ENCODE measurements around the gene ADSS1. TPM values are rescaled to one million over a fixed set of nuclear protein-coding genes. Genes with fewer than 3 reads are reported as not detected.

Gene ADSS1
- total RNA-seq, 4 donors from 2014 or later, result 4.4 to 11.3 (median 7.1) TPM; not detected in 1

DNA sequence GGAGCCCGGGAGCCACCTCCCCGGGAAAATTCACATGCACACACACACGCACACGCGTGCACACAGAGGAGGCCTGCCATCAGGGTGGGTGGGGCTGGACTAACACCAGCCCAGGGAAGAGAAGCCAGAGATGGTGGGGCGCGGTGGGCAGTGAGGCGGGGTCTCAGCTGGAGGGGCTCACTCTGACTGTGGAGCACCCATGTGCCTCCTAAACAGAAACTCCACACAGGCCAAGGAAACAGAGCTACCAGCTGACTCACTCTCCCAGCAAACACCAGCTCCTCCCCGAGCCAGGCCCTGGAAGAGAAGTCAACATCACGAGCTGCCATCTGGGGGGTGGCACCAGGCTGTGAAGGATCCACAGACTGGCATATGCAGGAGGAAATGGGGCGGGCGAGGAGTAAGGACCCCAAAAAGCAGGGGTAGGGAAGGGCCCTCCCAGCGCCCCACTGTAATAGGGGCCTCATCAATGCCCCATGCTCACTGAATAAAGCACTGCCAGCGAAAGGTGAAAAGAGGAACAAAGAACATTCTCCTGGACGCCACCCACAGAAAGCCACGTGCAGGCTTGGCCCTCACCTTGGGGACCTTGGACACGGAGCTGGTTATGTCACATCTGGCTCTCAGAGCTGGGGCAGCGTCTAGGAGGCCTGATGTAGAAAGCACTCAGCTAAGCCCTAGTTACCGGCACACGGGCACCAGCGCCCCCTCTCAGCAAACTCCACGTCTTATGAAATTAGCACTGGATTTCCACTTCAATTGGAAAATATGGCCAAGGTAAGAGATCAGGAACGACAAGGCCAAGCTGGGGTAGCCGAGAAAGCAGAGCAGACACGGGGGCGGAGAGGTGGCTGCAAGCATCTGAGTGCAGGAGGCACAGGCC lies 43.0 kb upstream of the ADSS1 start:
- Histone ChIP-seq H3K36me3 (no peaks in the 10 kb centered on the region), H3K4me3 (peak overlapping the region in 1 of 4 donors; percentile 9), H3K4me1 (peaks cover 52 to 61% (median 58%) of the 10 kb centered on the region in 4 donors), H3K27me3 (no peaks in the 10 kb centered on the region), H3K9me3 (no peaks in the 10 kb centered on the region), H3K27ac (peak overlapping the region; percentile 86 to 92 (median 88))
- DNase-seq, result peak; percentile 77
- WGBS, 2 donors (ENCODE audit: low coverage in 1 of 2), result 39 to 53% methylated on average over 3 to 23 of the region's 26 CpGs
- TF ChIP-seq EP300 (IDR thresholded peaks at IDR 0.05; ENCODE audit: low read depth), result no peak
- TF ChIP-seq POLR2A (IDR thresholded peaks at IDR 0.05), result peak; percentile 20
- TF ChIP-seq POLR2AphosphoS5 (IDR thresholded peaks at IDR 0.05), result peak in 1 of 3 donors; percentile 8
- TF ChIP-seq, protein P1, sequence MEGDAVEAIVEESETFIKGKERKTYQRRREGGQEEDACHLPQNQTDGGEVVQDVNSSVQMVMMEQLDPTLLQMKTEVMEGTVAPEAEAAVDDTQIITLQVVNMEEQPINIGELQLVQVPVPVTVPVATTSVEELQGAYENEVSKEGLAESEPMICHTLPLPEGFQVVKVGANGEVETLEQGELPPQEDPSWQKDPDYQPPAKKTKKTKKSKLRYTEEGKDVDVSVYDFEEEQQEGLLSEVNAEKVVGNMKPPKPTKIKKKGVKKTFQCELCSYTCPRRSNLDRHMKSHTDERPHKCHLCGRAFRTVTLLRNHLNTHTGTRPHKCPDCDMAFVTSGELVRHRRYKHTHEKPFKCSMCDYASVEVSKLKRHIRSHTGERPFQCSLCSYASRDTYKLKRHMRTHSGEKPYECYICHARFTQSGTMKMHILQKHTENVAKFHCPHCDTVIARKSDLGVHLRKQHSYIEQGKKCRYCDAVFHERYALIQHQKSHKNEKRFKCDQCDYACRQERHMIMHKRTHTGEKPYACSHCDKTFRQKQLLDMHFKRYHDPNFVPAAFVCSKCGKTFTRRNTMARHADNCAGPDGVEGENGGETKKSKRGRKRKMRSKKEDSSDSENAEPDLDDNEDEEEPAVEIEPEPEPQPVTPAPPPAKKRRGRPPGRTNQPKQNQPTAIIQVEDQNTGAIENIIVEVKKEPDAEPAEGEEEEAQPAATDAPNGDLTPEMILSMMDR (IDR thresholded peaks at IDR 0.05), result no peak
- in situ Hi-C loops (cut with MboI; ENCODE audit: low pct_ligation_motif_present in 1 of 4, low pct_unique_long_range_greater_than_20kb in 1 of 4, low sequenced_read_pairs in 3 of 4) (no loop called here), intact Hi-C loops (cut with DNase I; ENCODE audit: low total_unique reads) (no loop called here)

DNA sequence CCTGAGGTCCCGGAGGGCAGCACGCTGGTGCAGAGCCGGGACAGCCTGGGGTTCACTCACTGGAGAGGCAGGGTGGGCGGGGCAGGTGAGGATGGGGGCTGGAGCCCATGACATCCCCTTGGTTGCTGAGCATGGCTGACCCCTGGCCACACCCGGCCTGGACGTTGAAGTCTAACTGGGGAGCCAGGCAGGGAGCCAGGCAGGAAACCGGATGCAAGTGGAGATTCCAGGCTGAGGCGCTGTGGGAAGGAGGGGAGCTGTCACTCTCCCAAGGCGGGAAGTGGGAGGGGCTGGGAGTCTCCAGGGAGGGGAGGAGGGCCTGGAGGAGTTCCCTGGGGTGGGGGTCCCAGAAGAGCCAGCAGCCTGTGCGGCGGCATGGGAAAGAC lies 42.3 kb upstream of the ADSS1 start:
- in situ Hi-C loops (cut with MboI; ENCODE audit: low pct_ligation_motif_present in 1 of 4, low pct_unique_long_range_greater_than_20kb in 1 of 4, low sequenced_read_pairs in 3 of 4), result no loop called here
- H3K9me3 ChIP-seq, result no peaks in the 10 kb centered on the region
- peak overlapping the region in 1 of 4 donors; percentile 9 for H3K4me3 ChIP-seq
- intact Hi-C loops (cut with DNase I; ENCODE audit: low total_unique reads), result no loop called here
- peaks cover 52 to 64% (median 60%) of the 10 kb centered on the region in 4 donors for H3K4me1 ChIP-seq
- TF ChIP-seq POLR2A (IDR thresholded peaks at IDR 0.05) (peak; percentile 37), POLR2AphosphoS5 (IDR thresholded peaks at IDR 0.05) (peak; percentile 53 to 72 (median 57))
- TF ChIP-seq, protein P1 (IDR thresholded peaks at IDR 0.05), result no peak
- no peaks in the 10 kb centered on the region for H3K36me3 ChIP-seq
- H3K27ac ChIP-seq, result peak overlapping the region; percentile 86 to 92 (median 88)
- no peaks in the 10 kb centered on the region for H3K27me3 ChIP-seq
- DNase-seq, result peak; percentile 92
- WGBS, 2 donors (ENCODE audit: low coverage in 1 of 2), result 26% methylated on average over 11 of the region's 11 CpGs; no CpG with 5 or more reads in 1 of the 2 donors

DNA sequence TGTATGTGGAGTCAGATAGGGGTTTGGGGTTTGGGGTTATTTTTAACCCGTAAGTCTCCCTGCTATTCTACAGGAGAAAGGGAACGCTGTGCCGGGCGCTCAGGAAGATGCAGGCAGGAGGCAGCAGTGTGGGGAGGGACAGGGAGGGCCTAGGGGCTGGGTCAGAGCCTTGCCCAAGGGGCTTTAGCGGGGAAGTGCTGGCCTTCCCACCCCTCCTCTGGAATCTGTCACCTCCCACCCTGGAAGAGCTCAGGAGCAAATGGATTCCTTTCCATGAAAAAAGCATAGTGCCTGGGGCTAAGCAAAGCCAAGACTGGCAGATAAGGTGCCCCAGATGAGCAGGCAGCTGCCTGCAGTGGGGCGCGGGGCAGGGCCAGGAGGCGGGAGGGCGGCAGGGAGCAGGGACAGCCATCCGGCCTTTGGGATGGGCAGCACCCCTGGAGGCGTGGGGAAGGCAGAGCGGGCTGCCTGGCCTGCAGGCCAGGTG lies 41.9 kb upstream of the ADSS1 start:
- in situ Hi-C loops (cut with MboI; ENCODE audit: low pct_ligation_motif_present in 1 of 4, low pct_unique_long_range_greater_than_20kb in 1 of 4, low sequenced_read_pairs in 3 of 4) (no loop called here), intact Hi-C loops (cut with DNase I; ENCODE audit: low total_unique reads) (no loop called here)
- Histone ChIP-seq H3K4me3 (no peak overlapping the region), H3K27me3 (no peaks in the 10 kb centered on the region), H3K4me1 (peaks cover 47 to 64% (median 61%) of the 10 kb centered on the region in 4 donors), H3K27ac (peak overlapping the region; percentile 86 to 92 (median 88)), H3K36me3 (no peaks in the 10 kb centered on the region), H3K9me3 (no peaks in the 10 kb centered on the region)
- no peak for DNase-seq
- WGBS, 2 donors (ENCODE audit: low coverage in 1 of 2), result 64% methylated on average over 12 of the region's 12 CpGs; no CpG with 5 or more reads in 1 of the 2 donors
- TF ChIP-seq POLR2A (IDR thresholded peaks at IDR 0.05), result no peak
- TF ChIP-seq EP300 (IDR thresholded peaks at IDR 0.05; ENCODE audit: low read depth), result no peak
- TF ChIP-seq, protein P1 (IDR thresholded peaks at IDR 0.05), result no peak
- no peak for TF ChIP-seq POLR2AphosphoS5 (IDR thresholded peaks at IDR 0.05)

DNA sequence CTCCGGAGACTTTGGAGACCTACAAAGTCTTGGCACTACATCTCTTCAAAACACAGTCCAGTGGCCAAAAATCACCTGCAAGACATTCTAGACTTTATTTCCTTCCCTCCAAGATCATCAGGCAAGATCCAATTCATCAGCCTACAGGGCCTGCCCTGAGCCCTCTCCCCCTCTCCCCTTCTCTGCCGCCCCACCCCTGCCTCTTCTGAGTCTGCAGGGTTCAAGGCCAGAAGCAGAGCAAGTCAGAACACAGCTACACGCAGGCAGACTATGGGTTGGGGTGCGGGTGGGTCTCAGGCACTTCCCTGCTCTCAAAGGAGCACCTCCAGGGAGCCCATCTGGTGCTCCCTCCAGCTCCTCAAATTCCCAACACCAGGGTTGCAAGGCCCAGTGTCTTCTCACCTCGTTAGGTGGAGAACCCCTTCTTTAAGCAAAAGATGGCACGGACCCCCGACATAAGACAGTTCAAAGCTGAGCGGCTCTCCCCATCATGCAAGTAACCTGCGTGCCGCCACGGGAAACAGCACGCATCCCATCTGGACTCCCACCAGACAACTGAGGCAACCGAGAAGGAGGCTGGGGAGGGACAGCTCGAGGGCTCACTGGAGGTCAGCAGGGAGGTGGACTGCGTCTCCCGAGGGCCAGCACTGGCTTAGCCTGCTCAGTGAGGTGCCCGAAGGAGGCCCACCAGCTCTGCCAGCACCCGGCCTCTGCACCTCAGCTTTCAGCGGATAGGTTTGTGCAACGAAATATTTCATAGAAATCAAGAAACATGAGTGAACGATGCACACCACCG lies 40.2 kb upstream of the ADSS1 start:
- no peak for DNase-seq
- no peak overlapping the region for H3K4me3 ChIP-seq
- no peaks in the 10 kb centered on the region for H3K36me3 ChIP-seq
- peaks cover 45 to 64% (median 62%) of the 10 kb centered on the region in 4 donors for H3K4me1 ChIP-seq
- TF ChIP-seq POLR2AphosphoS5 (IDR thresholded peaks at IDR 0.05) (no peak), POLR2A (IDR thresholded peaks at IDR 0.05) (no peak), EP300 (IDR thresholded peaks at IDR 0.05; ENCODE audit: low read depth) (no peak)
- TF ChIP-seq, protein P1 (IDR thresholded peaks at IDR 0.05), result no peak
- WGBS, 2 donors (ENCODE audit: low coverage in 1 of 2), result 85 to 92% methylated on average over 2 to 22 of the region's 22 CpGs
- intact Hi-C loops (cut with DNase I; ENCODE audit: low total_unique reads) (no loop called here), in situ Hi-C loops (cut with MboI; ENCODE audit: low pct_ligation_motif_present in 1 of 4, low pct_unique_long_range_greater_than_20kb in 1 of 4, low sequenced_read_pairs in 3 of 4) (no loop called here)
- no peaks in the 10 kb centered on the region for H3K27me3 ChIP-seq
- no peaks in the 10 kb centered on the region for H3K9me3 ChIP-seq
- H3K27ac ChIP-seq, result no peak overlapping the region

All from transverse colon (tissue), 4 donors.